ENCODE results near the gene SORBS2. TPM values are rescaled to one million over a fixed set of nuclear protein-coding genes. Genes with fewer than 3 reads are reported as not detected.
A peak's percentile ranks its signal among the peaks of the same experiment; 100 is the strongest.

The SORBS2 gene
- total RNA-seq, 1 experiment from 2014 or later = 9.7 TPM

- no peak overlapping the region for H3K4me2 ChIP-seq (ENCODE audit: insufficient read depth, insufficient read length, low read length)
- peaks cover 34 to 43% of the 10 kb centered on the region in 2 experiments for H3K4me1 Mint-ChIP-seq
Measured at GRCh38 chr4:185779517-185779916, 32.5 kb downstream of the SORBS2 start.

More at GRCh38 chr4:185779517-185779916, 32.5 kb downstream of the SORBS2 start:
- Histone ChIP-seq H3K79me1 (ENCODE audit: insufficient read depth, low read depth, low read length, poor library complexity, severe bottlenecking) (no peaks in the 10 kb centered on the region), H3K79me2 (ENCODE audit: insufficient read depth, low read length) (no peaks in the 10 kb centered on the region), H2BK15ac (ENCODE audit: low read depth, low read length) (no peak overlapping the region), H4K20me1 (ENCODE audit: control insufficient read depth, insufficient read depth, insufficient read length) (no peaks in the 10 kb centered on the region), H2AK5ac (ENCODE audit: insufficient read length, low read length) (no peak overlapping the region), H2AFZ (ENCODE audit: low read length) (no peak overlapping the region), H3K23ac (ENCODE audit: insufficient read length, low read depth, low read length) (no peak overlapping the region), H2BK5ac (ENCODE audit: insufficient read length, low read length) (no peak overlapping the region), H3K4ac (ENCODE audit: low read depth, low read length) (no peak overlapping the region), H3K27ac (ENCODE audit: insufficient read length, low read depth, low read length) (no peak overlapping the region), H3K4me1 (ENCODE audit: insufficient read depth, low read length) (peaks cover 3% of the 10 kb centered on the region; the same call in 1 of the 2 replicates), H3K23me2 (ENCODE audit: insufficient read length, low read depth, low read length, poor library complexity, severe bottlenecking) (no peaks in the 10 kb centered on the region), H2BK20ac (ENCODE audit: low read depth, low read length, poor library complexity, severe bottlenecking) (no peak overlapping the region), H2BK120ac (ENCODE audit: low read depth, low read length, poor library complexity, severe bottlenecking) (no peak overlapping the region), H4K91ac (ENCODE audit: insufficient read length, low read depth, low read length) (no peak overlapping the region), H4K8ac (replicated peaks; ENCODE audit: insufficient read length, low read depth, low read length) (no peak overlapping the region), H3K9ac (ENCODE audit: extremely low read depth, insufficient read length, low read length) (no peak overlapping the region), H3T11ph (ENCODE audit: low read length) (no peak overlapping the region), H3K56ac (ENCODE audit: insufficient read length, low read depth, low read length) (no peak overlapping the region), H4K5ac (ENCODE audit: insufficient read length, low read depth, low read length) (no peak overlapping the region), H3K9me3 (ENCODE audit: control insufficient read depth, low read depth, low read length) (no peaks in the 10 kb centered on the region), H2BK12ac (ENCODE audit: insufficient read length, low read depth, low read length) (no peak overlapping the region), H3K18ac (ENCODE audit: insufficient read length, low read depth, low read length) (no peak overlapping the region), H3K27me3 (ENCODE audit: insufficient read depth, low read length) (no peaks in the 10 kb centered on the region), H3K14ac (ENCODE audit: insufficient read depth, low read length) (no peak overlapping the region)
- TF ChIP-seq CTCF (conservative IDR thresholded peaks at IDR 0.05) = no peak
- no peaks in the 10 kb centered on the region for H3K27me3 Mint-ChIP-seq (ENCODE audit: low read depth)
- H3K4me3 Mint-ChIP-seq = no peak overlapping the region
- H3K36me3 Mint-ChIP-seq (ENCODE audit: insufficient read depth in 1 of 3, low read depth in 3 of 3) = no peaks in the 10 kb centered on the region
- no peaks in the 10 kb centered on the region for H3K9me3 Mint-ChIP-seq
- no peak for DNase-seq
- peak overlapping the region in 2 of 3 experiments; percentile 3 to 9; a peak in 2 of 7 replicates for H3K27ac Mint-ChIP-seq
- no CpG with 5 or more reads among the region's 3 CpGs for WGBS (ENCODE audit: extremely low coverage, insufficient read length, low lambda C conversion rate)
